HG03460 (cell line): ENCODE results near the gene MAP4K4.
"Not testable (repeated sequence)": the region's sequence is repeated elsewhere in the genome, so short reads cannot be mapped to it uniquely, and the experiment has no call there.

Source experiments
- ATAC-seq: cut with Tn5 transposase; IDR thresholded peaks from one replicate; pipeline ENCODE4 v1.9.1; 2021; ENCODE audit not compliant: unreplicated experiment

MAP4K4 gene

DNA sequence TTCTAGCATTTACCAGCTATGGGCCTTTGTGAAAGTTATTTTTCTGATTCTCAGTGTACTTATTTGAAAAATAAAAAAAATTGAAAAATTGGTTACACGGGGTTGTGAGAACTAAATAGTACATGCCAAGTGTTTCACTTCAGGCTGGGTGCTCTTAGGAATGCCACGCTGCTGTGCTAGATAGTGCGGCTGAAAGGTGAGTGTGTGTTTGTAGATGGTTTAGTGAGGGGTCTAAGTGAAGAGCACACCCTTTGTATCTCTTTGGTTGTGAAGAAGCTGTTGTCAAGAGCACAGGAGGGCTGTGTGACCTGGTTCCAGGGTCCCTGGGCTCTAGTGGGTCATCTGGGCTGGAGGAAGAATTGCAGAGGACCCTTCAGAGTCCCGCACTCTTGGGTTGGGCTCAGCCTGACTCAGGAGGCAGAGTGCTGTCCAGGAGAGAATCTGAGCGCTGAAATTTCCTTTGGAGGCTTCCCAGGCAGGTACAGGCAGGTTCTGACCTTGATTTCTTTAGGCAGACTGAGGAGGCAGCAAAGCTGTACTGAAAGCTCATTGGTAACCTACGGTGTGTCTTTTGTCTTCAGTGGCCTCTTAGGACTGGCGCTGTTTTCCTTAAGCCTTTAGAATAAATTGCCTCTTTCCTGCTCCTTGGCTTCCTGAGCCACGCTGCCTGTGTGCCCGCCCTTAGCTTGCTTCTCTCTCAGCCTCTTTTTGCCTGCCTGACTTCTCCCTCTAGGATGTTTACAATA lies 44.4 kb downstream of the MAP4K4 start:
- no peak for ATAC-seq

- no peak for ATAC-seq
These were observed 45.0 kb downstream of the MAP4K4 start for GRCh38 chr2:101742547-101742946.

DNA sequence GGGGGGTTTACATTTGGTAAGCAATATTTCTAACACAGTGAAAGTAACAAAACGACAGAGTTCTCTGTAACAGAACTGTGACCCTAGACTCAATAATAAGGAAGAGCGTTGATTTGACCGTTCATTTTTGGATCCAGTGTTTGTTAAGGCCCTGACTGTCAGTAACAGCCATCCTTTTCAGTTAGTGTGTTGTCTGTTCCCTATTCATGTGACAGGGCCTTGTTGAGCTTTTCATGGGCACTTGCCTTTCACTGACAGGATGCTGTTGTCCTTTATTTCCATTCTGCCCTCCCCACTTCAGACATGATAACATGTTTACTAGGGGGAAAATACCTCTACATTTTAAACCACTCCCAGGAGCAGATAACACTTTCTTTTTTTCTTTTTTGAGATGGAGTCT lies 45.8 kb downstream of the MAP4K4 start:
- no peak for ATAC-seq

- no peak for ATAC-seq
These were observed 47.3 kb downstream of the MAP4K4 start for GRCh38 chr2:101744832-101745231.

DNA sequence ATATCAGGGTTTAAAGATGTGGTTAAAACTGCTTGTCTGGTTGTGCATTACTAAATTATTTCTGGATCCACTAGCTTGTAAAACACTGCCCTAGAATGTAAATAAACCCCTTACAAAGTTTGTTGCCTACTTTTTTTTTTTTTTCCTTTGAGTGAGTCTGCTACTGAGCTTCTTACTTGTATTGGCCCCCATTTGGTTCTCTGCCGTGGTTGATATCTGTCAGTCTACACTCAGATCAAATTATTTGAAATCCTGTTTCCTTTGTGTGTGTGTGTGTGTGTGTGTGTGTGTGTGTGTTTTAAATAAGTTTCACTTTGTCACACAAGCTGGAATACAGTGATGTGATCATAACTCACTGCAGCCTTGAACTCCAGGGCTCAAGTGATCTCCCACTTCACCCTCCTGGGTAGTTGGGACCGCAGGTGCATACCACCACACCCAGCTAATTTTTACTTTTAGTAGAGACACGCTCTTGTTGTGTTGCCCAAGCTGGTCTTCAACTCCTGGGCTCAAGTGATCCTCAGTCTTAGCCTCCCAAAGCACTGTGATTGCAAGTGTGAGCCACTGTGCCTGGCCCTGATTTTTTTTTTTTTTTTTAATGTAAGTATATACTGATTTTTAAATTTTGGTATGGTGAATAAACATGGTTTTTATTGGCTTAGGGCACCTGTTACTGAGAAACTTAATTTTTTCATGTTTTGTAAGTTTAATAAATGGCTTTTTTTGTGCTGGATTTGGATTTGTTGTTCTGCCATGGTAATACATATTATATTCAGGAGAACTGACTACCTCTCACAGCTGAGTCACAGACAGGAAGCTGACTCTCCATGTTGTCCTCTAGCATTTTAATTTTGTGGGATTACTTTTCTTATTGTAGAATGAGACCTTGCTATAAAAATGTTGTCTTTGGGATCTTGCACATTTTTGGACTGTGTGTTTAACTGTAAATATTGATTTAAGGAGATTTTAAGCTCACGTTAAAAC lies 48.5 kb downstream of the MAP4K4 start:
- ATAC-seq = no peak

DNA sequence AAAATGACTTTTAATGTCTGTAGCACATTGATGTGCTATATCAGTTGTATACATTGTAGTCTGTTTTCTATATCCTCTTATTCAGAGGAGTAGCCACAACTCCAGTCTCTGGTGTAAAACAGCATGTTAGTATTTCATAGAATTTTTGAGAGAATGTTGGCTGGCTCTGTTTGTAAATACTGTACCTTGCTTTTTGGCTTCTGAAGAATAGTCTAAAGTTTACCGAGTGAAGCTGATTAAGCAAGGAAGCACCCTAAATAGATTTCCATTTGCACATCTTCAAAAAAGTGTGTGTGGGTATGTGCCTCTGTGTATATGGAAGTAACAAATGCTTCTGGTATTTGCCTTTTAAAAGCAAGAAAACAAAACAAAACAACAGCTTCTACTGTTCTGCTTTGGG lies 50.5 kb downstream of the MAP4K4 start:
- ATAC-seq = no peak

GRCh38 chr2:101748462-101748861 lies 51.0 kb downstream of the MAP4K4 start:
- not testable (repeated sequence) for ATAC-seq

DNA sequence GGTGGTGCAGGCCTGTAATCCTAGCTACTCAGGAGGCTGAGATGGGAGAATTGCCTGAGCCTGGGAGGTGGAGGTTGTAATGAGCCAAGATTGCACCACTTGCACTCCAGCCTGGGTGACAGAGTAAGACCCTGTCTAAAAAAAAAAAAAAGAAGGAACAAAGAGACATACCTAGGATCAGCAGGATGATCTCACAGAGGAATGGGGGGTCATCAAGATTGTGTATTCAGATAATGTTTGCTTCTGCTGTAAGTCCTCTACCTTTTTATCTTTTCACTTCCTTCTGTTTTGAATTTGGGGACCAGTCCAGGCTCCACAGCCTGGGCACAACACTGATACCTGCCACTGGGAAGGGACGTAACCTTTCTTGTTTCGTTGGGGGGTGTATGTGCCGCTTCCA lies 53.2 kb downstream of the MAP4K4 start:
- ATAC-seq = no peak

DNA sequence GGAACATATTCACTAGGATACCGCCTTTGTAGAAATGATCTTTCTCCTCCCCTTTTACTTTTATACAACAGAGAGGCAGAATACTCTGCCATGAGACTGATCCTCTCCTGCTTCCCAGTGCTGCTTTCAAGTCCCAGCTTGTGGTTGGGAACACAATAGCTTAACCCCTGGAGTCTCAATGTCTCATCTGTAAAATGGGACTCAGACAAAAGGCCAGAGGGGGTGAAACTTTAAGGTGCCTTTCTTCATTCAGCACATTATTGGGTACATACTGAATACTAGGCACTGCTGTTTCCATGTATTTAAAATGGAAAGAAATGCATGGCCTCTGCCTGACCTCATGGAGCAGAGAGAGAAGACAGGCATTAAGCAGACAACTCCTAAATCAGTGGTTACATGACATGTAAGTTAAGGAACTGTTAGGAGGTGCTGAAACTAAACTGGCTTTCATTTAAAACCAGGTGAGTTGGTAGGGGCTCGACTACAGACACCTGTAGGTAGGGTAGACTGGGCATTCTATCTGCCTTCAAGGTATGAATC lies 53.8 kb downstream of the MAP4K4 start:
- ATAC-seq = no peak

- ATAC-seq = peak; percentile 85
These were observed 54.5 kb downstream of the MAP4K4 start for GRCh38 chr2:101751875-101752619.

GRCh38 chr2:101752716-101753616 lies 55.5 kb downstream of the MAP4K4 start:
- ATAC-seq = no peak

GRCh38 chr2:101753720-101754490 lies 56.4 kb downstream of the MAP4K4 start:
- peak; percentile 35 for ATAC-seq

- ATAC-seq = no peak
These were observed 57.1 kb downstream of the MAP4K4 start for GRCh38 chr2:101754618-101755017.

DNA sequence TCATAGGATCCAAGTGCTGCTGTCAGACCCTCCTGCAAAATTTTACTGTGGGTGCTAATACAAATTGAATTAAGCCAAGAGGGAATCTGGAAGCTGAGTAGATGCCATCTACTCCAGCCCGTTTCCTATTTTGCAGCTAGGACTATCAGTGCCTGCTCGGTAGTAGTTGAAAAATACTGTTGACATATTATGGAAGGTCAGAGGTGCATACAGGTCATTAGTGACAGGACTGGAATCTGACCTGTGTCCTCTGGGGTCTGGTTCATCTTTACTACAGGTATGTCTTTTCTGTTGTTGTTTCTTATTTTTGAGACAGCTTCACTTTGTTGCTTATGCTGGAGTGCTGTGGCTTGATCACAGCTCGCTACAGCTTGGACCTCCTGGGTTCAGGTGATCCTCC lies 58.8 kb downstream of the MAP4K4 start:
- ATAC-seq = no peak

- ATAC-seq = peak; percentile 39
These were observed 60.5 kb downstream of the MAP4K4 start for GRCh38 chr2:101758001-101758400.

DNA sequence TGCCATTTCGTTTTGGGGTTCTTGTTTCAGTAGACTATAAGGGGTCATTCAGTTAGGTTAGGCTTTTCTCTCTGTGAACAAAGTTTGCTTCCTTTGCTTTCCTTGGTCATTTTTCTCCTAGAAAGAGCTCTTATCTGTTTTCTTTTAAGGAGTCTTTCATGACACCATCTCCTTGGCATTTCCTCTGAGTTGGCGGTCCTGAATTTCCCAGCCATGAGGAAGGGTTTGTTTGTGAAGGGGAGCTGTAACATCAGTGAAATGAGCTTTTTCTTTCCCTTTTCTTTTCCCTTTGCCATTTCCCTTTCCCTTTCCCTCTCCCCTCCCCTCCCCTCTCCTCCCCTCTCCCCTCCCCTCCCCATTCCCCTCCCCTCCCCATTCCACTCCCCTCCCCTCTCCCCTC lies 61.7 kb downstream of the MAP4K4 start:
- ATAC-seq = no peak

- no peak for ATAC-seq
These were observed 65.1 kb downstream of the MAP4K4 start for GRCh38 chr2:101762451-101763171.

GRCh38 chr2:101763496-101764333 lies 66.2 kb downstream of the MAP4K4 start:
- ATAC-seq = no peak
